Ishikawa (cell line): ENCODE measurements around the gene RASAL2.

Experiments used
- CREB1 ChIP-seq: IDR thresholded peaks from 2 replicates; pipeline ENCODE4 v1.6.1; 2012; ENCODE audit warnings: low read depth
- EP300 ChIP-seq: IDR thresholded peaks from 2 replicates; pipeline ENCODE4 v1.6.1; 2012; ENCODE audit warnings: borderline replicate concordance
- NFIC ChIP-seq: IDR thresholded peaks from 2 replicates; pipeline ENCODE4 v1.6.1; 2012
- TAF1 ChIP-seq: IDR thresholded peaks from 2 replicates; pipeline ENCODE4 v1.6.1; 2012; ENCODE audit warnings: low read depth, mild to moderate bottlenecking
- TCF12 ChIP-seq: IDR thresholded peaks from 2 replicates; pipeline ENCODE4 v1.6.1; 2012; ENCODE audit warnings: low read depth
- TEAD4 ChIP-seq: IDR thresholded peaks from 2 replicates; pipeline ENCODE4 v1.6.1; 2012
- YY1 ChIP-seq: IDR thresholded peaks from 2 replicates; pipeline ENCODE4 v1.6.1; 2012; ENCODE audit warnings: low read depth
- TF ChIP-seq, protein P1 (sequence below): IDR thresholded peaks from 2 replicates; pipeline ENCODE4 v1.6.1; 2012; ENCODE audit warnings: low read depth, mild to moderate bottlenecking
- TF ChIP-seq, protein P2 (sequence below): IDR thresholded peaks from 2 replicates; pipeline ENCODE4 v1.6.1; 2012

GRCh38 chr1:178407215-178407614, 313.3 kb downstream of the RASAL2 start:
- TF ChIP-seq TAF1 (no peak), NFIC (no peak), TCF12 (no peak), CREB1 (no peak), YY1 (no peak), TEAD4 (no peak), EP300 (no peak)
- TF ChIP-seq, protein P1, sequence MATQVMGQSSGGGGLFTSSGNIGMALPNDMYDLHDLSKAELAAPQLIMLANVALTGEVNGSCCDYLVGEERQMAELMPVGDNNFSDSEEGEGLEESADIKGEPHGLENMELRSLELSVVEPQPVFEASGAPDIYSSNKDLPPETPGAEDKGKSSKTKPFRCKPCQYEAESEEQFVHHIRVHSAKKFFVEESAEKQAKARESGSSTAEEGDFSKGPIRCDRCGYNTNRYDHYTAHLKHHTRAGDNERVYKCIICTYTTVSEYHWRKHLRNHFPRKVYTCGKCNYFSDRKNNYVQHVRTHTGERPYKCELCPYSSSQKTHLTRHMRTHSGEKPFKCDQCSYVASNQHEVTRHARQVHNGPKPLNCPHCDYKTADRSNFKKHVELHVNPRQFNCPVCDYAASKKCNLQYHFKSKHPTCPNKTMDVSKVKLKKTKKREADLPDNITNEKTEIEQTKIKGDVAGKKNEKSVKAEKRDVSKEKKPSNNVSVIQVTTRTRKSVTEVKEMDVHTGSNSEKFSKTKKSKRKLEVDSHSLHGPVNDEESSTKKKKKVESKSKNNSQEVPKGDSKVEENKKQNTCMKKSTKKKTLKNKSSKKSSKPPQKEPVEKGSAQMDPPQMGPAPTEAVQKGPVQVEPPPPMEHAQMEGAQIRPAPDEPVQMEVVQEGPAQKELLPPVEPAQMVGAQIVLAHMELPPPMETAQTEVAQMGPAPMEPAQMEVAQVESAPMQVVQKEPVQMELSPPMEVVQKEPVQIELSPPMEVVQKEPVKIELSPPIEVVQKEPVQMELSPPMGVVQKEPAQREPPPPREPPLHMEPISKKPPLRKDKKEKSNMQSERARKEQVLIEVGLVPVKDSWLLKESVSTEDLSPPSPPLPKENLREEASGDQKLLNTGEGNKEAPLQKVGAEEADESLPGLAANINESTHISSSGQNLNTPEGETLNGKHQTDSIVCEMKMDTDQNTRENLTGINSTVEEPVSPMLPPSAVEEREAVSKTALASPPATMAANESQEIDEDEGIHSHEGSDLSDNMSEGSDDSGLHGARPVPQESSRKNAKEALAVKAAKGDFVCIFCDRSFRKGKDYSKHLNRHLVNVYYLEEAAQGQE, result no peak
- TF ChIP-seq, protein P2, sequence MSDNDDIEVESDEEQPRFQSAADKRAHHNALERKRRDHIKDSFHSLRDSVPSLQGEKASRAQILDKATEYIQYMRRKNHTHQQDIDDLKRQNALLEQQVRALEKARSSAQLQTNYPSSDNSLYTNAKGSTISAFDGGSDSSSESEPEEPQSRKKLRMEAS, result no peak
